Measurements from ENCODE around the gene RSPH9.

DNA sequence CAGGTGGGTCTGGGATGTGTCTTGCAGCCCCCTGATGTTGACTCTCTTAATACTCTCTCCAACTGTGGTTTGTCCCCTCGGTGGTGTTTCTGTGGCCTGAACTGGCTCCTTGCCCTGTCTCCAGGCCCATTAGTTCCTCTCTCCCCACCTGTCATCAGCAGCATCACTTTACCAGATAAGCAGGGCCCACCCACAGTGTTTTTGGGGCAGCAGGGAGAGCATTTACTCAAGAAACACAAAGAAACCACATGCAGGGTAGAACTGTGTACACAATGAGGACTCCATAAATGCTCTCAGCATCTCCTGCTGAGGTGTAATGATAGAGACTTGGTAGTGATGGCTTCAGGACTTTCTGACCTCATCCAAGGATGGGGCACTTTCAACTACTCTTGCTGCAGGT is 62.9 kb downstream of the RSPH9 start:
- TF ChIP-seq CTCF (IDR thresholded peaks at IDR 0.05; ENCODE audit: low read depth, low read length, poor library complexity, severe bottlenecking): no peak
- no peak for TF ChIP-seq EZH2phosphoT487 (IDR thresholded peaks at IDR 0.05; ENCODE audit: borderline replicate concordance, low read length)

Data from DOHH2 (cell line).